Measurements from ENCODE around the gene ANO6. TPM values are rescaled to one million over a fixed set of nuclear protein-coding genes. Genes with fewer than 3 reads are reported as not detected.

ANO6 gene
- total and polyA plus RNA-seq, 8 donors: 4.0 to 34.0 (median 17.7) TPM

- Histone ChIP-seq H3K36me3 (no peaks in the 10 kb centered on the region), H3K4me3 (no peak overlapping the region), H3K9me3 (no peaks in the 10 kb centered on the region), H3K27me3 (no peaks in the 10 kb centered on the region), H3K27ac (no peak overlapping the region), H3K4me1 (no peaks in the 10 kb centered on the region)
- 38 to 43% methylated on average over 1 of the region's 1 CpG for WGBS, 2 donors
- intact Hi-C loops (cut with DNase I): no loop called here
- DNase-seq: no peak
- no peak for ATAC-seq
- TF ChIP-seq, protein P1, sequence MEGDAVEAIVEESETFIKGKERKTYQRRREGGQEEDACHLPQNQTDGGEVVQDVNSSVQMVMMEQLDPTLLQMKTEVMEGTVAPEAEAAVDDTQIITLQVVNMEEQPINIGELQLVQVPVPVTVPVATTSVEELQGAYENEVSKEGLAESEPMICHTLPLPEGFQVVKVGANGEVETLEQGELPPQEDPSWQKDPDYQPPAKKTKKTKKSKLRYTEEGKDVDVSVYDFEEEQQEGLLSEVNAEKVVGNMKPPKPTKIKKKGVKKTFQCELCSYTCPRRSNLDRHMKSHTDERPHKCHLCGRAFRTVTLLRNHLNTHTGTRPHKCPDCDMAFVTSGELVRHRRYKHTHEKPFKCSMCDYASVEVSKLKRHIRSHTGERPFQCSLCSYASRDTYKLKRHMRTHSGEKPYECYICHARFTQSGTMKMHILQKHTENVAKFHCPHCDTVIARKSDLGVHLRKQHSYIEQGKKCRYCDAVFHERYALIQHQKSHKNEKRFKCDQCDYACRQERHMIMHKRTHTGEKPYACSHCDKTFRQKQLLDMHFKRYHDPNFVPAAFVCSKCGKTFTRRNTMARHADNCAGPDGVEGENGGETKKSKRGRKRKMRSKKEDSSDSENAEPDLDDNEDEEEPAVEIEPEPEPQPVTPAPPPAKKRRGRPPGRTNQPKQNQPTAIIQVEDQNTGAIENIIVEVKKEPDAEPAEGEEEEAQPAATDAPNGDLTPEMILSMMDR (IDR thresholded peaks at IDR 0.05): no peak
- no peak for FAIRE-seq
Observed at GRCh38 chr12:45458238-45458637, 242.3 kb downstream of the ANO6 start.

DNA sequence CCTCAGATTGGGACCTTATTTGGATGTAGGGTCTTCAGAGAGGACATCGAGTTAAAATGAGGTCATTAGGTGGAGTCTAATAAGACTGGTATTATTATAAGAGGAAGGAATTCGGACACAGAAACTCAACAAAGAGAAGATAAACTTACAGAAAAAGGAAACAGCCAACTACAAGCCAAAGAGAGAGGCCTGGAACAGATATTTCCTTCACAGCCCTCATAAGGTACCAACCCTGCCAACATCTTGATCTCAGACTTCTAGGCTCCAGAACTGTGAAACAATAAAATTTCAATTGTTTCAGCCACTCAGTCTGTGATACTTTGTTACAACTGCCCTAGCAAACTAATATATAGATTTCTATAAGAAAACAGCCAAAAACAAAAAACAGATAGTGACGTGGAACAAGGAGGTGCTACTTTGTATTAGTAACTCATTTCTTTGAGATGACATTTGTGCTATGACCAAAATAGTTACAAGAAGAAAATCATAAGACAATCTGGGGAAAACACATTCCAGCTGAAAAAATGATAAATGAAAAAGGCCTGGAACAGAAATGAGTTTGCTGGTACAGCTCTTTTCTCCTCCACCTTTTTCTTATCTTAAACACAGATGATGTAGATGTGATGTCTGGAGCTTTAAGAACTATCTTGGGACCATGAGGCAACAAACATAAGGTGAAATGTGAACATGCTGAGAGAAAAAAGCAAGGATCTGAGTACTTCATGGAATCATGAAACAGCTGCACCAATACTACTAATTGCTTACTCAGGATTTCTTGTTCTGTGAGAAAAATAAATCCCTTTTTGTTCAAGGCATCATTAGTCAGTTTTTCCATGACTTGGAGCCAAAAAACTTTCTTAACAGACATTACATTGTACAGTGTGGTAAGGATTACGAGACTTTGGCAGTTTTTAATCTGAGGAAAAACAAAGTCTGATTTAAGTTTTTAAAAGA is 243.2 kb downstream of the ANO6 start:
- Histone ChIP-seq H3K36me3 (no peaks in the 10 kb centered on the region), H3K27me3 (no peaks in the 10 kb centered on the region), H3K4me1 (no peaks in the 10 kb centered on the region), H3K4me3 (no peak overlapping the region), H3K9me3 (no peaks in the 10 kb centered on the region), H3K27ac (no peak overlapping the region)
- DNase-seq (no peak), ATAC-seq (no peak), FAIRE-seq (no peak)
- intact Hi-C loops (cut with DNase I): no loop called here
- TF ChIP-seq, protein P1 (IDR thresholded peaks at IDR 0.05): no peak
- 66 to 72% methylated on average over 4 of the region's 4 CpGs for WGBS, 2 donors

GRCh38 chr12:45462506-45462905 is 246.6 kb downstream of the ANO6 start:
- ATAC-seq: no peak
- TF ChIP-seq, protein P1 (IDR thresholded peaks at IDR 0.05): no peak
- no peak for FAIRE-seq
- Histone ChIP-seq H3K4me3 (no peak overlapping the region), H3K27me3 (no peaks in the 10 kb centered on the region), H3K36me3 (no peaks in the 10 kb centered on the region), H3K27ac (no peak overlapping the region), H3K4me1 (no peaks in the 10 kb centered on the region), H3K9me3 (no peaks in the 10 kb centered on the region)
- WGBS, 2 donors: 69 to 78% methylated on average over 4 of the region's 4 CpGs
- intact Hi-C loops (cut with DNase I): no loop called here
- no peak for DNase-seq

- Histone ChIP-seq H3K27ac (no peak overlapping the region), H3K4me1 (no peaks in the 10 kb centered on the region), H3K27me3 (no peaks in the 10 kb centered on the region), H3K9me3 (no peaks in the 10 kb centered on the region), H3K4me3 (no peak overlapping the region), H3K36me3 (no peaks in the 10 kb centered on the region)
- WGBS, 2 donors: 40 to 41% methylated on average over 4 of the region's 4 CpGs
- no peak for FAIRE-seq
- intact Hi-C loops (cut with DNase I): no loop called here
- peak in 1 of 6 donors; percentile 15 for DNase-seq
- TF ChIP-seq, protein P1 (IDR thresholded peaks at IDR 0.05): no peak
- peak in 2 of 4 donors; percentile 46 to 74 for ATAC-seq
Observed at GRCh38 chr12:45464699-45465098, 248.8 kb downstream of the ANO6 start.
